DOHH2 (cell line): ENCODE results near the gene MRPL18.

Experiments used
- EZH2phosphoT487 ChIP-seq: fragments of 200-600 bp; sonication (generic); IDR thresholded peaks from 2 replicates; pipeline ENCODE4 v1.6.1; 2017; ENCODE audit warnings: borderline replicate concordance, mild to moderate bottlenecking, antibody characterized with exemption, low read length, moderate library complexity, mixed read lengths
- TF ChIP-seq, protein P1 (sequence below): fragments of 200-600 bp; sonication (generic); IDR thresholded peaks from one replicate; pipeline ENCODE4 v1.5.1; 2014; ENCODE audit warnings: antibody characterized with exemption, mild to moderate bottlenecking, low read depth, low read length; ENCODE audit not compliant: poor library complexity, severe bottlenecking

DNA sequence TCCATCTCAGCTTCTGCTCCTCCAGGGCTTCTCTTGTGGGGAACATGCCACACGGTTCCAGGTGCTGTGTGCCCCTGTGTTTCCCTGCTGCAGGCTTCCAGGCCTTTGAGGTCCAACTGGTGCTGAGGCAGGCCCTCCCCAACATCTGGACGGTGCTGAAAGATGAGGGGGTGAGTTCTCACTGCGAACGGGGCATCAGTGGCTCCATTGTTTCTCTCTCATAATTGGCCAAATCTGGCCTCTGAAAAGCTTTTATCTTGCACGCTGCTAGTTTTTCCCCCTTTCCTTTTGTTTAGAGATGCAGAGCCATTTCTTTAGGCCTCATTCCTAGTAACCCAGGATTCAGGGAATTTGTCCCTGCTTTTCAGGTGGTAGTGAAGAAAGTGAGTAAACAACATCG lies 18.4 kb downstream of the MRPL18 start:
- TF ChIP-seq, protein P1, sequence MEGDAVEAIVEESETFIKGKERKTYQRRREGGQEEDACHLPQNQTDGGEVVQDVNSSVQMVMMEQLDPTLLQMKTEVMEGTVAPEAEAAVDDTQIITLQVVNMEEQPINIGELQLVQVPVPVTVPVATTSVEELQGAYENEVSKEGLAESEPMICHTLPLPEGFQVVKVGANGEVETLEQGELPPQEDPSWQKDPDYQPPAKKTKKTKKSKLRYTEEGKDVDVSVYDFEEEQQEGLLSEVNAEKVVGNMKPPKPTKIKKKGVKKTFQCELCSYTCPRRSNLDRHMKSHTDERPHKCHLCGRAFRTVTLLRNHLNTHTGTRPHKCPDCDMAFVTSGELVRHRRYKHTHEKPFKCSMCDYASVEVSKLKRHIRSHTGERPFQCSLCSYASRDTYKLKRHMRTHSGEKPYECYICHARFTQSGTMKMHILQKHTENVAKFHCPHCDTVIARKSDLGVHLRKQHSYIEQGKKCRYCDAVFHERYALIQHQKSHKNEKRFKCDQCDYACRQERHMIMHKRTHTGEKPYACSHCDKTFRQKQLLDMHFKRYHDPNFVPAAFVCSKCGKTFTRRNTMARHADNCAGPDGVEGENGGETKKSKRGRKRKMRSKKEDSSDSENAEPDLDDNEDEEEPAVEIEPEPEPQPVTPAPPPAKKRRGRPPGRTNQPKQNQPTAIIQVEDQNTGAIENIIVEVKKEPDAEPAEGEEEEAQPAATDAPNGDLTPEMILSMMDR, result no peak
- TF ChIP-seq EZH2phosphoT487, result no peak
